HG03139 (cell line): ENCODE measurements around the gene MORF4L1.
A peak's percentile ranks its signal among the peaks of the same experiment; 100 is the strongest.
"Not testable (repeated sequence)": the region's sequence is repeated elsewhere in the genome, so short reads cannot be mapped to it uniquely, and the experiment has no call there.

Experiments
- ATAC-seq: cut with Tn5 transposase; IDR thresholded peaks from one replicate; pipeline ENCODE4 v1.9.1; 2021; ENCODE audit not compliant: unreplicated experiment

Gene MORF4L1

GRCh38 chr15:78855746-78856145, 16.9 kb upstream of the MORF4L1 start:
- ATAC-seq = no peak

GRCh38 chr15:78859971-78860719, 12.5 kb upstream of the MORF4L1 start:
- ATAC-seq = peak; percentile 65

- not testable (repeated sequence) for ATAC-seq
Measured at GRCh38 chr15:78865585-78865984, 7.1 kb upstream of the MORF4L1 start.

GRCh38 chr15:78866031-78866430, 6.7 kb upstream of the MORF4L1 start:
- ATAC-seq = not testable (repeated sequence)

GRCh38 chr15:78866803-78867202, 5.9 kb upstream of the MORF4L1 start:
- ATAC-seq = no peak

DNA sequence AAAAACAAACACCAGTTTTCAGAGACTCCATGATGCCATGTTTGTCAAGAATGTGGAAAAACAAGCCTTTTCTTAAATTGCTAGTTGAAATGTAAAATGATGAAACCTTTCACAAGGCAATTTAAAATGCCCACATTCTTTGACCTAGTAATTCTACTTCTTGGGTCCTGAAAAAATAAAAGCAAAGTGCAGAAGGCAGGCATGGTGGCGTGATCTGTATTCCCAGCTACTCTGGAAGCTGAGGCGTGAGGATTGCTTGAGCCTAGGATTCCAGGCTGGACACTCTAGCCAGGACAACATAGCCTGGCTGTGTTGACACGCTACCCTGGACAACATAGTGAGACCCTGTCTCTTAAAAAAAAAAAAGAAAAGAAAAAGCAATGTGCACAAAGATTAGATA, 4.3 kb upstream of the MORF4L1 start:
- ATAC-seq = no peak

GRCh38 chr15:78871483-78872127, 1.1 kb upstream of the MORF4L1 start:
- not testable (repeated sequence) for ATAC-seq

DNA sequence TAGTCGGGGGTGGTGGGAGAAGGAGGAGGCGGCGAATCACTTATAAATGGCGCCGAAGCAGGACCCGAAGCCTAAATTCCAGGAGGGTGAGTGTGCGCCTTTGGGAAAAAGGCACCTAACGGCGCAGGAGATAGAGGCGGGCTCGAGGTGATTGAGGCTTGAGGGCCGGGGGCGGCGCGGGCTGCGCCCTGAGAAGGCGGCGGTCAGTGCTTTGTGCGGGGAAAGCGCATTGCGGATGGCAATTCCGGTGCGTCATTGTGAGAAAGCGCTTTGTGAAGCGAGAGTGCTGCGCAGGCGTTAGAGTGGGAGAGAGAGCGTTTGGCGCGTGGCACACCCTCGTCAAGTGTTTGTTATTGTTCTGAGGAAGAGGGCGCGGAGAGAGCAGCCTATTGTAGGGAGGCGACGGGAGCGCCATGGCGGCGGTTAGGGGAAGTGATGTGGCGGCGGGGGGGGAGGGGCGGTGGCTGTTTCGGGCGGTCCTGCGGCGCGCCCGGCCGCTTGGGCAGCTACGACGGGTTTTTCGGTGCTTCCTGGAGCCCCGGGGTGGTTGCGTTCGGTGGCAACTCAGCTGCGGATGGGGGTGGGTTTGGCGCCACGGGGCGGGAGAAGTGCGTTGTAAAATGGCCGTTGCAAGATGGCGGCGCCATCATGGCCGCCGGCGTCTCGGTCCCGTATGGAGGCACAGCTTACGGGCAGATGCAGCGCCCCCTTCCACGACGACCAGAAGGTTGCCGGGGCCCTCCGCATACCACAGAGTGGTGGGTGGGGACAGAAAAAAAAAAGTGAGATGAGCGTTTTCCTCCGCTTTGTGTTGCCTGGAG, 492 bp downstream of the MORF4L1 start:
- ATAC-seq = peak; percentile 61

- ATAC-seq = no peak
Measured at GRCh38 chr15:78873793-78874765, 1.4 kb downstream of the MORF4L1 start.

DNA sequence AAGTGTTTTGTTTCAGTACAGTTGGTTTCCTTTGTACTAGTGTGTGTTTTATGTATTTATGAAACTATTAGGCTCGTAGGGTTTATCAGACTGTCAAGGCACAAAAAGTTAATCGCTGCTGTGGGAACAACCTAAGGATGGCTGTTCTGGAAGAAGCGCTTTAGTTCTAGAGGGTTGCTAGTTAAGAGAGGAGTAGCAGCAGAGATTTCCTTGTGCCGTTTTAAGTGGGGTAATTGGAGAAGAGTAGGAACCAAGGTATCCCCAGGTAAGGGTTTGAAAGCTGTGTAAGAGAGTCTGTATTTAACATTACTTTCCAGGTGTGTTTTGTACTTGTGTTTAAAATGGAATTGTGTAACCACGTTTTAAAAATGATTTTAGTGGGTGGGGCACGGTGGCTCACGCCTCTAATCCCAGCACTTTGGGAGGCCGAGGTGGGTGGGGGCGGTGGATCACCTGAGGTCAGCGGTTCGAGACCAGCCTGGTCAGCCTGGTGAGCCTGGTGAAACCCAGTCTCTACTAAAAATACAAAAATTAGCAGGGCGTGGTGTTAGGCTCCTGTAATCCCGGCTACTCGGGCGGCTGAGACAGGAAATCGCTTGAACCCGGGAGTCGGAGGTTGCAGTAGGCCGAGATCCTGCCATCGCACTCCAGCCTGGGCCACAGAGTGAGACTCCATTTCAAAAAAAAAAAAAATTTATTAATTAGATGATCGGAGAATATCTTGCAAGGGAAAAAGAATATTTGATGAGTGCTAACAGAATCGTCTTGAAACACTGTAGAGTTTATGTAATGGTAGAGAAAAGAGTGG, 2.6 kb downstream of the MORF4L1 start:
- ATAC-seq = no peak

DNA sequence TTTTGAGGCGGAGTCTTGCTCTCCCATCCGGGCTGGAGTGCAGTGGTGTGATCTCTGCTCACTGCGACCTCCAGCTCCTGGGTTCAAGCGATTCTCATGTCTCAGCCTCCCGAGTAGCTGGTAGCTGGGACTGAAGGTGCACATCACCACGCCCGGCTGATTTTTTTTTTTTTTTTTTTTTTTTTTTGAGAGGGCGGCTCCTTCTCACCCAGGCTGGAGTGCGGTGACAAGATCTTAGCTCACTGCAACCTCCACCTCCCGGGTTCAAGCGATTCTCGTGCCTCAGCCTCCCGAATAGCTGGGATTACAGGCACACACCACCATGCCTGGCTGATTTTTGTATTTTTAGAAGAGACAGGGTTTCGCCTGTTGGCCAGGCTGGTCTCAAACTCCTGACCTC, 4.3 kb downstream of the MORF4L1 start:
- ATAC-seq = not testable (repeated sequence)

- ATAC-seq = no peak
Measured at GRCh38 chr15:78878356-78878755, 5.7 kb downstream of the MORF4L1 start.

DNA sequence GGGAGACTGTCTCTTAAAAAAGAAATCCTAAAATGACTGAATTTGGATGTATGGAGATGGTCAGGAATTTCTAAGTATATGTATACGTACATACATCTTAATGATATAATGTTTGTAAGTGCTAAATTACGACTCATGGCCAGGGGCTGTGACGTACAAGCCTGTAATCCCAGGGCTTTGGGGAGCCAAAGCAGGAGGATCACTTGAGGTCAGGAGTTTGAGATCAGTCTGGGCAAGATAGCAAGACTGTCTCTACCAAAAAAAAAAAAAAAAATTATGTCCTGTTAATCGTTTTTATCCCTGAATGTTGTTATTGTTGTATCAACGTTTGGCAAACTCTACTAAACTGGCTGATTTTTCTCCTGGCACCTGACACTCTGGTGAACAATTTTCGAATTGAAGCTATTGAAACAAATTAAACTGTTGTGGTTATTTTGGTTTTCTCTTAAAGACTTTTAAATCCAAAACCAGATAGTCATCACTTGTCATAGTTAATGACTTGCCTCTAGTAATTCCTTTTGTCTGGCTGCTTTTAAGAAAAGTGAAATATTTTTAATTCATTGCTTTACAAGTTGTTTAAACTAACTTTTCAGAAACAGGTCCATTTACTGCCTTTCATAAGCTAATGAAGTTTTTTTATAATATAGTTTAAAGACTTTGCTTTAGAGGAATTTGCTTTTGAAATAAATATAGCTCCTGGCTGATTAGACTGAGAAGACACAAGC, 7.0 kb downstream of the MORF4L1 start:
- no peak for ATAC-seq

DNA sequence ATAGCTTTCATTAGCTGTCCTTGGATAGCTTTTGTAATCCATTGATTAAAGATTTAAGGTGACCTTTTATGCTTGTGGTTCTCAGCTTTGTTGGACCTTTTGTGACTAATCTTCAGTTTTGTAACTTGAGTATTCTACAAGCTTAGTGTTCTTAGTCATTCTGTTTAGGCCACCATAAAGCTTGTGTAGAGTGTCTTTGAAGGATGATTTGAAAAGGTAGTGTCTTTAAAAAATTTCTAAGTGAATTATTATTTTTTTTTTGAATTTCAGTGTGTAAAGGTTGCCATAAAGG, 7.5 kb downstream of the MORF4L1 start:
- ATAC-seq = no peak

DNA sequence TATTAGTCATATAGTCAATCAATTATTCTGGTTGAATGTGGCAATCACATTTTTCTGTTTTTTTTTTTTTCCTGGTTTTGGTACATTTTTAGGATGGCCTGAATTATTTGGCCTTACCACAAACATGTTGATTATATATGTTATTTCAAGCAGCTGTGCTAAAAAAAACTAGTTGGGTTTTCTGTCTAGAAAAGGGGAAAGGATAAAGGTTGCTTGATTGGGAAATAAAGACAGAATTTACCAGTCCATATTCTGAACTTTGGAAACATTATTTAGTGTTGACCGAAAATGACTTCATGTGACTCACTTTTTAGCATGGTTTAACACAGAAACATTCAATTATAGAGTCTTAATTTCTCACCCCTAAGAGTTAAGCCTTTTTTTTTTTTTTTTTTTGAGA, 8.1 kb downstream of the MORF4L1 start:
- no peak for ATAC-seq

DNA sequence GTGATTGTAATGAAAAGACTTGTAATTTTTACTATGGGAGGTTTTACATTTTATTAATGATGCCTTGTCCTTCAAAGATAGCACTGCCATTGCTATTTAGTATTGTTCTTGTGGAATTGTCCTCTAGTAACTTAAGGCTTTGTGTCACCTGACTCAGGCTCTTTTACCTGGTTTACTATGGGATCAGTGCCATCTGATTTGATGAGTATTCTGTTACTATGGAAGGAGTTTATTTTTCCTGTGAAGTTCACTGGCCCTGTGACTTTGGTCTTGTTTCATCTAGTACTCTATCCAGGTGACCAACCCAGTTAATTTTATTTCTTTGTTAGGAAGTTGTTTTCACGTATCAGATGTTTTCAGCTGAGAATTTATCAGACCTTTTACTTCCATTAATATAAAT, 9.0 kb downstream of the MORF4L1 start:
- ATAC-seq = no peak

DNA sequence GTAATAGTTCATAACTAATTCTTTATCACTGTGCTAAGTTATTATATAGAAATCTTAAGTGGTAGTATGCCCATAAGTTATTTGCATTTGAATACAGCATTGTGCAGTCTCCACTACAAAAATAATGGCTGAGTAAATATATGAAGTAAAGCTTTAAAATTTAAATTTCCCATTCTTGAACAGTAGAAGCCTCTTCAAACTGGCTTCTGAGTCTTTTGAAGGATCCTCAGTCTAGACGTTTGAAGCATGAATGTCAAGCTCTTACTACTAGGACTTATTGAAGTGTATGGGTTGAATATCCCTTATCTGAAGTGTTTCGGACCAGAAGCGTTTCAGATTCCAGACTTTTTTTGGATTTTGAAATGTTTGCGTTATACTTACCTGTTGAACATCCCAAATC, 16.3 kb downstream of the MORF4L1 start:
- ATAC-seq = no peak

DNA sequence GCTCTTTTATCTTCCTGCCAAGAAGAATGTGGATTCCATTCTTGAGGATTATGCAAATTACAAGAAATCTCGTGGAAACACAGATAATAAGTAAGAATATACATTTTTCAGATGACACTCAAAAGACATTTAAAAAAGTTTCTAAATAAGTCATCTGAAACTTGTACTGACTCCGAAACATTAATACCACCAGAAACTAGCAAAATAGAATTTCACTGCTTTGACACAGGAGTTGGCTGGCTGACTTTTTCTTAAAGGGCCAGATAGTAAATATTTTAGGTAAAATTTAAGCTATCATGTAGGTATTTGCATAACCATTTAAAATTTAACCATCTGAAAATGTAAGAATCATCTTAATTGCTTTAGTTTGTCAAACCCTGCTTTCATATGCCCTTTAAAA, 20.8 kb downstream of the MORF4L1 start:
- ATAC-seq = no peak

GRCh38 chr15:78895471-78895870, 22.8 kb downstream of the MORF4L1 start:
- ATAC-seq = no peak
